ENCODE results near the gene OSBPL9.

DNA sequence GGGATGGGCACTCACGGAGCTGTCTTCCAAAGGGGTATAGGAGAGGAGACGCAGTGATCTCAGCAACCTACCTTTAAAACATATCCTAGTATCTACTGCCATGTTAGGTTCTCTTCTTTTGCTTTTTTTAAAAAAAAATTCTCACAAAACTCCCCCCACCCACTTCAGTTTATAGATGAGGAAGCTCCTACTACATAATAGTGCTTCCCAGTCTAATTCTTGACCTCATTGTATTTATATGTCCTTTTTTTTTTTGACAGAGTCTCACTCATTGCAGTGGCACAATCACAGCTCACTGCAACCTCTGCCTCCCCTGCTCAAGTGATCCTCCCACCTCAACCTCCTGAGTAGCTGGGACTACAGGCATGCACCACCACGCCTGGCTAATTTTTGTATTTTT is 99.9 kb downstream of the OSBPL9 start:
- TF ChIP-seq POLR2AphosphoS5 (IDR thresholded peaks at IDR 0.05) = no peak
- no peak for TF ChIP-seq CTCF (IDR thresholded peaks at IDR 0.05)
